GM23338 (cell line): ENCODE measurements around the gene BAIAP2. TPM values are rescaled to one million over a fixed set of nuclear protein-coding genes. Genes with fewer than 3 reads are reported as not detected.

ENCODE experiments used
- ATAC-seq: fragments of 200-7000 bp; cut with Tn5 transposase; 3 replicates; pipeline ENCODE4 v1.9.1; 2020
- DNase-seq: peaks from one replicate; pipeline ENCODE4 v3.0.0-alpha.2; 2015; ENCODE audit warnings: low spot score
- H2AFZ ChIP-seq: fragments of 200-600 bp; sonication (generic); 2 replicates; pipeline ENCODE4 v1.8.0; 2016; ENCODE audit warnings: antibody characterized with exemption, mild to moderate bottlenecking, moderate library complexity
- H3F3A ChIP-seq: fragments of 200-600 bp; sonication (generic); replicated peaks from 2 replicates; pipeline ENCODE4 v1.8.0; 2017; ENCODE audit warnings: antibody characterized with exemption, mixed run types, low read depth
- H3K27ac ChIP-seq: fragments of 200-600 bp; sonication (generic); 2 replicates; pipeline ENCODE4 v1.6.1; 2016; ENCODE audit warnings: low read depth
- H3K27me3 ChIP-seq: fragments of 200-600 bp; sonication (generic); 2 replicates; pipeline ENCODE4 v1.8.0; 2016; ENCODE audit warnings: mild to moderate bottlenecking, mixed run types, moderate library complexity; ENCODE audit not compliant: insufficient read depth
- H3K36me3 ChIP-seq: fragments of 200-600 bp; sonication (generic); 2 replicates; pipeline ENCODE4 v1.8.0; 2016; ENCODE audit warnings: mild to moderate bottlenecking; ENCODE audit not compliant: insufficient read depth
- H3K4me1 ChIP-seq: fragments of 200-600 bp; sonication (generic); 2 replicates; pipeline ENCODE4 v1.8.0; 2016; ENCODE audit warnings: mild to moderate bottlenecking, moderate library complexity; ENCODE audit not compliant: insufficient read depth
- H3K4me2 ChIP-seq: fragments of 200-600 bp; sonication (generic); 2 replicates; pipeline ENCODE4 v1.7.1; 2017; ENCODE audit warnings: mixed run types
- H3K4me3 ChIP-seq: fragments of 200-600 bp; sonication (generic); 2 replicates; pipeline ENCODE4 v1.6.1; 2016; ENCODE audit warnings: mixed run types
- H3K79me2 ChIP-seq: fragments of 200-600 bp; sonication (generic); replicated peaks from 2 replicates; pipeline ENCODE4 v1.8.0; 2017; ENCODE audit warnings: mild to moderate bottlenecking; ENCODE audit not compliant: insufficient read depth
- H3K9me2 ChIP-seq: fragments of 200-600 bp; sonication (generic); 2 replicates; pipeline ENCODE4 v1.8.0; 2017; ENCODE audit not compliant: insufficient read depth
- H4K20me1 ChIP-seq: fragments of 200-600 bp; sonication (generic); replicated peaks from 2 replicates; pipeline ENCODE4 v1.8.0; 2017; ENCODE audit warnings: mild to moderate bottlenecking; ENCODE audit not compliant: insufficient read depth
- H3K27ac Mint-ChIP-seq: 2 replicates; pipeline ENCODE4 v1.8.0; 2020; ENCODE audit warnings: inconsistent platforms, mild to moderate bottlenecking, moderate library complexity, mixed read lengths
- H3K27me3 Mint-ChIP-seq: 3 replicates; pipeline ENCODE4 v1.8.0; 2022; ENCODE audit warnings: low read depth, mild to moderate bottlenecking, moderate library complexity, mixed read lengths, inconsistent platforms; ENCODE audit not compliant: insufficient read depth, poor library complexity
- H3K36me3 Mint-ChIP-seq: 3 replicates; pipeline ENCODE4 v1.8.0; 2021; ENCODE audit warnings: low read depth, mild to moderate bottlenecking, inconsistent platforms, moderate library complexity, mixed read lengths
- H3K4me1 Mint-ChIP-seq: 3 replicates; pipeline ENCODE4 v1.8.0; 2020; ENCODE audit warnings: mild to moderate bottlenecking, inconsistent platforms, mixed read lengths
- H3K4me3 Mint-ChIP-seq: 3 replicates; pipeline ENCODE4 v1.8.0; 2021; ENCODE audit warnings: moderate library complexity, mild to moderate bottlenecking, inconsistent platforms, mixed read lengths
- H3K9me3 Mint-ChIP-seq: 3 replicates; pipeline ENCODE4 v1.8.0; 2020; ENCODE audit warnings: moderate library complexity, mild to moderate bottlenecking, inconsistent platforms, mixed read lengths
- CREB1 ChIP-seq: fragments of 250-450 bp; sonication (Bioruptor Pico); IDR thresholded peaks from 2 replicates; pipeline ENCODE4 v1.5.0; 2020; ENCODE audit warnings: low read depth, mild to moderate bottlenecking, moderate library complexity
- ETS1 ChIP-seq: IDR thresholded peaks from 2 replicates; pipeline ENCODE4 v1.6.1; 2016; ENCODE audit warnings: antibody characterized with exemption
- EZH2 ChIP-seq: fragments of 200-600 bp; sonication (generic); IDR thresholded peaks from one replicate; pipeline ENCODE4 v1.8.0; 2017; ENCODE audit warnings: antibody characterized with exemption, mild to moderate bottlenecking, low read depth; ENCODE audit not compliant: unreplicated experiment
- EZH2phosphoT487 ChIP-seq: fragments of 200-600 bp; sonication (generic); IDR thresholded peaks from one replicate; pipeline ENCODE4 v1.8.1; 2018; ENCODE audit warnings: antibody characterized with exemption; ENCODE audit not compliant: unreplicated experiment
- JUNB ChIP-seq: IDR thresholded peaks from one replicate; pipeline ENCODE4 v1.6.1; 2016; ENCODE audit warnings: antibody characterized with exemption; ENCODE audit not compliant: unreplicated experiment
- NANOG ChIP-seq: IDR thresholded peaks from 2 replicates; pipeline ENCODE4 v1.6.1; 2016; ENCODE audit warnings: antibody characterized with exemption, borderline replicate concordance
- POLR2AphosphoS5 ChIP-seq: IDR thresholded peaks from 2 replicates; pipeline ENCODE4 v1.6.1; 2016; ENCODE audit warnings: antibody characterized with exemption, low read depth
- STAT1 ChIP-seq: IDR thresholded peaks from one replicate; pipeline ENCODE4 v1.6.1; 2016; ENCODE audit warnings: antibody characterized with exemption; ENCODE audit not compliant: unreplicated experiment
- ZNF114 ChIP-seq: fragments of 250-450 bp; sonication (Bioruptor Pico); IDR thresholded peaks from 2 replicates; pipeline ENCODE4 v1.5.0; 2020; ENCODE audit warnings: mild to moderate bottlenecking, moderate library complexity
- ZNF331 ChIP-seq: fragments of 250-450 bp; sonication (Bioruptor Pico); IDR thresholded peaks from 2 replicates; pipeline ENCODE4 v1.5.0; 2020; ENCODE audit warnings: low read depth, mild to moderate bottlenecking, moderate library complexity
- polyA plus RNA-seq: library from polyadenylated mRNA; unstranded; fragments of >200 nt; fragmentation: Nextera tagmentation; extraction: Ambion mirVana; gene quantifications from 2 replicates; pipeline ENCODE4 v1.2.1, GENCODE V29; 2016
- total RNA-seq: library from RNA; depleted of rRNA; stranded (reverse); fragments of >200 nt; shearing (Covaris generic); gene quantifications from 2 replicates; pipeline ENCODE4 v1.2.3, GENCODE V29; 2014
- TF ChIP-seq, protein P1 (sequence below): IDR thresholded peaks from one replicate; pipeline ENCODE4 v1.6.1; 2018; ENCODE audit warnings: antibody characterized with exemption; ENCODE audit not compliant: unreplicated experiment
- TF ChIP-seq, protein P2 (sequence below), 2 experiments: fragments of 200-600 bp in 1 of 2; sonication (generic) in 1 of 2; conservative IDR thresholded peaks; 2 replicates each; pipeline versions ENCODE4 v1.5.1 to v1.6.1; 2016 to 2017; ENCODE audit warnings: antibody characterized with exemption in 2 of 2, low read depth in 2 of 2, mild to moderate bottlenecking in 2 of 2, moderate library complexity in 1 of 2
- TF ChIP-seq, protein P3 (sequence below): fragments of 250-450 bp; sonication (Bioruptor Pico); IDR thresholded peaks from 2 replicates; pipeline ENCODE4 v1.5.0; 2020; ENCODE audit warnings: mild to moderate bottlenecking, moderate library complexity

BAIAP2 gene
- total and polyA plus RNA-seq, 2 experiments from 2014 or later: 21.7 to 22.7 TPM

DNA sequence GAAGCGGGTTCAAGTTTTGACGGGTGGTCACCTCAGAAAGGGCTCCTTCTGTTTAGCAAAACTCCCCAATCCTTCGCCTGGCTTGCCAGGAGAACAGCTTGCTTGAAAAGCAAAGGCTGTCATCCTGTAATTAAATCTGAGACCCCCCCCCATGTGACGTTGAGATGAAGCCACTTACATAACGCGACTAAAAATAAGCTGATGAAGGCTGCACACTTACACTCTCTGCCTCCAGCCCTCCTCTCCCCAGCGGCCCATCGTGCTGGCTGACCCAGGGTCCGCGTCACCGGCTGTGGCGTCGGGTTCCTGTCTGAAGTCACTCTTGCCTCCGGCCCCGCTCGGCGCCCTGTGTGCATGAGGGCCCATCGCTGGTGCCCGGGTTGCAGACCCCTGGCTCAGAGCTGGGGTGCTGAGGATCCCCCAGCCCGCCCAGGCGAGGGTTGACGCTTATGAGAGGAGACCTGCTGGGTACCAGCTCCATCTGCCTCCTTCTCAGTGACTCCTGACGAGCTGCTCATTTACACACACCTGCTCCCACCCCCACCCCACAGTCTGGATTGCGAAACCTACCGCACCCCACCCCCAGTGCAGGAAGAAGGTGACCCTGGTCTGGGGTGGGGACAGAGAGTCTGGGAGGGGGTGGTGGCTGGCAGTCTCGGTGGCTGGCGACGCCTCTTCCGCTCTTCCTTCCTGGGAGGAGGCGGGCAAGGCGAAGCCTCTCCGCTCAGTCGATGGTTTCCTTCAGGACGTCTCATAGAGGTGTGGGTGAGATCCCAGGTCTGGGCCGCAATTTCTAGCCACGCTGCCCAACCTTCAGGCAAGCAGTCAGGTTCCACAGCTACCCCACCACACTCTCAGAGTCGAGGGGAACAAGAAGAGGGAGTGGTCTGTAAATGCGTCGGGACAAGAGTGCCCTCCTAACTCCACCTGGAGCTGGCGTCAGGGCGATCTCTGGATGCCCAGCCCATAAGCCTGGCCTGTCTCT, 3.1 kb upstream of the BAIAP2 start:
- no peak for DNase-seq
- H3K27ac Mint-ChIP-seq: no peak overlapping the region

More for the DNA sequence above, 3.1 kb upstream of the BAIAP2 start:
- H3K4me1 Mint-ChIP-seq: peaks cover 24% of the 10 kb centered on the region
- Histone ChIP-seq H3F3A (no peaks in the 10 kb centered on the region), H3K27ac (no peak overlapping the region), H3K79me2 (peaks cover 11% of the 10 kb centered on the region), H3K36me3 (no peaks in the 10 kb centered on the region), H3K4me2 (no peak overlapping the region), H3K27me3 (peaks cover 7% of the 10 kb centered on the region; the same call in 1 of the 2 replicates), H3K4me1 (peaks cover 16% of the 10 kb centered on the region; the same call in 1 of the 2 replicates), H3K4me3 (no peak overlapping the region), H2AFZ (no peak overlapping the region), H3K9me2 (no peaks in the 10 kb centered on the region), H4K20me1 (peaks cover 6% of the 10 kb centered on the region)
- no peaks in the 10 kb centered on the region for H3K9me3 Mint-ChIP-seq
- no peak overlapping the region; the same call in 2 of the 3 replicates for H3K4me3 Mint-ChIP-seq
- TF ChIP-seq, protein P1, sequence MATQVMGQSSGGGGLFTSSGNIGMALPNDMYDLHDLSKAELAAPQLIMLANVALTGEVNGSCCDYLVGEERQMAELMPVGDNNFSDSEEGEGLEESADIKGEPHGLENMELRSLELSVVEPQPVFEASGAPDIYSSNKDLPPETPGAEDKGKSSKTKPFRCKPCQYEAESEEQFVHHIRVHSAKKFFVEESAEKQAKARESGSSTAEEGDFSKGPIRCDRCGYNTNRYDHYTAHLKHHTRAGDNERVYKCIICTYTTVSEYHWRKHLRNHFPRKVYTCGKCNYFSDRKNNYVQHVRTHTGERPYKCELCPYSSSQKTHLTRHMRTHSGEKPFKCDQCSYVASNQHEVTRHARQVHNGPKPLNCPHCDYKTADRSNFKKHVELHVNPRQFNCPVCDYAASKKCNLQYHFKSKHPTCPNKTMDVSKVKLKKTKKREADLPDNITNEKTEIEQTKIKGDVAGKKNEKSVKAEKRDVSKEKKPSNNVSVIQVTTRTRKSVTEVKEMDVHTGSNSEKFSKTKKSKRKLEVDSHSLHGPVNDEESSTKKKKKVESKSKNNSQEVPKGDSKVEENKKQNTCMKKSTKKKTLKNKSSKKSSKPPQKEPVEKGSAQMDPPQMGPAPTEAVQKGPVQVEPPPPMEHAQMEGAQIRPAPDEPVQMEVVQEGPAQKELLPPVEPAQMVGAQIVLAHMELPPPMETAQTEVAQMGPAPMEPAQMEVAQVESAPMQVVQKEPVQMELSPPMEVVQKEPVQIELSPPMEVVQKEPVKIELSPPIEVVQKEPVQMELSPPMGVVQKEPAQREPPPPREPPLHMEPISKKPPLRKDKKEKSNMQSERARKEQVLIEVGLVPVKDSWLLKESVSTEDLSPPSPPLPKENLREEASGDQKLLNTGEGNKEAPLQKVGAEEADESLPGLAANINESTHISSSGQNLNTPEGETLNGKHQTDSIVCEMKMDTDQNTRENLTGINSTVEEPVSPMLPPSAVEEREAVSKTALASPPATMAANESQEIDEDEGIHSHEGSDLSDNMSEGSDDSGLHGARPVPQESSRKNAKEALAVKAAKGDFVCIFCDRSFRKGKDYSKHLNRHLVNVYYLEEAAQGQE: no peak
- no peak for TF ChIP-seq ZNF331
- TF ChIP-seq ETS1: no peak
- no peak for TF ChIP-seq STAT1
- TF ChIP-seq, protein P2, sequence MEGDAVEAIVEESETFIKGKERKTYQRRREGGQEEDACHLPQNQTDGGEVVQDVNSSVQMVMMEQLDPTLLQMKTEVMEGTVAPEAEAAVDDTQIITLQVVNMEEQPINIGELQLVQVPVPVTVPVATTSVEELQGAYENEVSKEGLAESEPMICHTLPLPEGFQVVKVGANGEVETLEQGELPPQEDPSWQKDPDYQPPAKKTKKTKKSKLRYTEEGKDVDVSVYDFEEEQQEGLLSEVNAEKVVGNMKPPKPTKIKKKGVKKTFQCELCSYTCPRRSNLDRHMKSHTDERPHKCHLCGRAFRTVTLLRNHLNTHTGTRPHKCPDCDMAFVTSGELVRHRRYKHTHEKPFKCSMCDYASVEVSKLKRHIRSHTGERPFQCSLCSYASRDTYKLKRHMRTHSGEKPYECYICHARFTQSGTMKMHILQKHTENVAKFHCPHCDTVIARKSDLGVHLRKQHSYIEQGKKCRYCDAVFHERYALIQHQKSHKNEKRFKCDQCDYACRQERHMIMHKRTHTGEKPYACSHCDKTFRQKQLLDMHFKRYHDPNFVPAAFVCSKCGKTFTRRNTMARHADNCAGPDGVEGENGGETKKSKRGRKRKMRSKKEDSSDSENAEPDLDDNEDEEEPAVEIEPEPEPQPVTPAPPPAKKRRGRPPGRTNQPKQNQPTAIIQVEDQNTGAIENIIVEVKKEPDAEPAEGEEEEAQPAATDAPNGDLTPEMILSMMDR (conservative IDR thresholded peaks at IDR 0.05; ENCODE audit: low read depth in 2 of 2): no peak
- no peak for TF ChIP-seq EZH2
- no peak for TF ChIP-seq NANOG
- TF ChIP-seq, protein P3, sequence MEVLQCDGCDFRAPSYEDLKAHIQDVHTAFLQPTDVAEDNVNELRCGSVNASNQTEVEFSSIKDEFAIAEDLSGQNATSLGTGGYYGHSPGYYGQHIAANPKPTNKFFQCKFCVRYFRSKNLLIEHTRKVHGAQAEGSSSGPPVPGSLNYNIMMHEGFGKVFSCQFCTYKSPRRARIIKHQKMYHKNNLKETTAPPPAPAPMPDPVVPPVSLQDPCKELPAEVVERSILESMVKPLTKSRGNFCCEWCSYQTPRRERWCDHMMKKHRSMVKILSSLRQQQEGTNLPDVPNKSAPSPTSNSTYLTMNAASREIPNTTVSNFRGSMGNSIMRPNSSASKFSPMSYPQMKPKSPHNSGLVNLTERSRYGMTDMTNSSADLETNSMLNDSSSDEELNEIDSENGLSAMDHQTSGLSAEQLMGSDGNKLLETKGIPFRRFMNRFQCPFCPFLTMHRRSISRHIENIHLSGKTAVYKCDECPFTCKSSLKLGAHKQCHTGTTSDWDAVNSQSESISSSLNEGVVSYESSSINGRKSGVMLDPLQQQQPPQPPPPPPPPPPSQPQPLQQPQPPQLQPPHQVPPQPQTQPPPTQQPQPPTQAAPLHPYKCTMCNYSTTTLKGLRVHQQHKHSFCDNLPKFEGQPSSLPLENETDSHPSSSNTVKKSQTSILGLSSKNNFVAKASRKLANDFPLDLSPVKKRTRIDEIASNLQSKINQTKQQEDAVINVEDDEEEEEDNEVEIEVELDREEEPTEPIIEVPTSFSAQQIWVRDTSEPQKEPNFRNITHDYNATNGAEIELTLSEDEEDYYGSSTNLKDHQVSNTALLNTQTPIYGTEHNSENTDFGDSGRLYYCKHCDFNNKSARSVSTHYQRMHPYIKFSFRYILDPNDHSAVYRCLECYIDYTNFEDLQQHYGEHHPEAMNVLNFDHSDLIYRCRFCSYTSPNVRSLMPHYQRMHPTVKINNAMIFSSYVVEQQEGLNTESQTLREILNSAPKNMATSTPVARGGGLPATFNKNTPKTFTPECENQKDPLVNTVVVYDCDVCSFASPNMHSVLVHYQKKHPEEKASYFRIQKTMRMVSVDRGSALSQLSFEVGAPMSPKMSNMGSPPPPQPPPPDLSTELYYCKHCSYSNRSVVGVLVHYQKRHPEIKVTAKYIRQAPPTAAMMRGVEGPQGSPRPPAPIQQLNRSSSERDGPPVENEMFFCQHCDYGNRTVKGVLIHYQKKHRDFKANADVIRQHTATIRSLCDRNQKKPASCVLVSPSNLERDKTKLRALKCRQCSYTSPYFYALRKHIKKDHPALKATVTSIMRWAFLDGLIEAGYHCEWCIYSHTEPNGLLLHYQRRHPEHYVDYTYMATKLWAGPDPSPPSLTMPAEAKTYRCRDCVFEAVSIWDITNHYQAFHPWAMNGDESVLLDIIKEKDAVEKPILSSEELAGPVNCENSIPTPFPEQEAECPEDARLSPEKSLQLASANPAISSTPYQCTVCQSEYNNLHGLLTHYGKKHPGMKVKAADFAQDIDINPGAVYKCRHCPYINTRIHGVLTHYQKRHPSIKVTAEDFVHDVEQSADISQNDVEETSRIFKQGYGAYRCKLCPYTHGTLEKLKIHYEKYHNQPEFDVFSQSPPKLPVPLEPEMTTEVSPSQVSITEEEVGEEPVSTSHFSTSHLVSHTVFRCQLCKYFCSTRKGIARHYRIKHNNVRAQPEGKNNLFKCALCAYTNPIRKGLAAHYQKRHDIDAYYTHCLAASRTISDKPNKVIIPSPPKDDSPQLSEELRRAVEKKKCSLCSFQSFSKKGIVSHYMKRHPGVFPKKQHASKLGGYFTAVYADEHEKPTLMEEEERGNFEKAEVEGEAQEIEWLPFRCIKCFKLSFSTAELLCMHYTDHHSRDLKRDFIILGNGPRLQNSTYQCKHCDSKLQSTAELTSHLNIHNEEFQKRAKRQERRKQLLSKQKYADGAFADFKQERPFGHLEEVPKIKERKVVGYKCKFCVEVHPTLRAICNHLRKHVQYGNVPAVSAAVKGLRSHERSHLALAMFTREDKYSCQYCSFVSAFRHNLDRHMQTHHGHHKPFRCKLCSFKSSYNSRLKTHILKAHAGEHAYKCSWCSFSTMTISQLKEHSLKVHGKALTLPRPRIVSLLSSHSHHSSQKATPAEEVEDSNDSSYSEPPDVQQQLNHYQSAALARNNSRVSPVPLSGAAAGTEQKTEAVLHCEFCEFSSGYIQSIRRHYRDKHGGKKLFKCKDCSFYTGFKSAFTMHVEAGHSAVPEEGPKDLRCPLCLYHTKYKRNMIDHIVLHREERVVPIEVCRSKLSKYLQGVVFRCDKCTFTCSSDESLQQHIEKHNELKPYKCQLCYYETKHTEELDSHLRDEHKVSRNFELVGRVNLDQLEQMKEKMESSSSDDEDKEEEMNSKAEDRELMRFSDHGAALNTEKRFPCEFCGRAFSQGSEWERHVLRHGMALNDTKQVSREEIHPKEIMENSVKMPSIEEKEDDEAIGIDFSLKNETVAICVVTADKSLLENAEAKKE (CRISPR knock-in tag): no peak
- no peak for TF ChIP-seq ZNF114 (CRISPR knock-in tag)
- no peak for TF ChIP-seq CREB1 (CRISPR knock-in tag)
- no peak for TF ChIP-seq JUNB
- TF ChIP-seq POLR2AphosphoS5: no peak
- no peak for TF ChIP-seq EZH2phosphoT487
- no peaks in the 10 kb centered on the region; the same call in 2 of the 3 replicates for H3K36me3 Mint-ChIP-seq
- ATAC-seq: no peak
- H3K27me3 Mint-ChIP-seq: peaks cover 24% of the 10 kb centered on the region
